Measurements from ENCODE around the gene PGAP6.

PGAP6 gene

GRCh38 chr16:396605-397004, 14.8 kb upstream of the PGAP6 start:
- peaks cover 6% of the 10 kb centered on the region; the same call in 1 of the 2 replicates for H3K9me3 ChIP-seq (ENCODE audit: control insufficient read depth, insufficient read depth, low read length)
- no peaks in the 10 kb centered on the region for H4K20me1 ChIP-seq (ENCODE audit: control insufficient read depth, insufficient read depth, low read depth, low read length)
- no peaks in the 10 kb centered on the region for H3K9me2 ChIP-seq (replicated peaks; ENCODE audit: control insufficient read depth, low read length)
- H3K36me3 ChIP-seq (ENCODE audit: control insufficient read depth, low read length): peaks cover 41% of the 10 kb centered on the region
- H3F3A ChIP-seq (ENCODE audit: control insufficient read depth, insufficient read depth): peaks cover 38% of the 10 kb centered on the region
- peak overlapping the region; percentile 72 for H3K4me2 ChIP-seq (ENCODE audit: low read length)
- H3K4me3 ChIP-seq (ENCODE audit: low read length): peak overlapping the region; percentile 83
- H3K27me3 ChIP-seq (ENCODE audit: control insufficient read depth, low read length): no peaks in the 10 kb centered on the region
- peaks cover 47% of the 10 kb centered on the region for H3K79me2 ChIP-seq (ENCODE audit: control insufficient read depth, low read length)
- TF ChIP-seq EZH2phosphoT487 (IDR thresholded peaks at IDR 0.05; ENCODE audit: borderline replicate concordance, low read length): no peak
- TF ChIP-seq, protein P1, sequence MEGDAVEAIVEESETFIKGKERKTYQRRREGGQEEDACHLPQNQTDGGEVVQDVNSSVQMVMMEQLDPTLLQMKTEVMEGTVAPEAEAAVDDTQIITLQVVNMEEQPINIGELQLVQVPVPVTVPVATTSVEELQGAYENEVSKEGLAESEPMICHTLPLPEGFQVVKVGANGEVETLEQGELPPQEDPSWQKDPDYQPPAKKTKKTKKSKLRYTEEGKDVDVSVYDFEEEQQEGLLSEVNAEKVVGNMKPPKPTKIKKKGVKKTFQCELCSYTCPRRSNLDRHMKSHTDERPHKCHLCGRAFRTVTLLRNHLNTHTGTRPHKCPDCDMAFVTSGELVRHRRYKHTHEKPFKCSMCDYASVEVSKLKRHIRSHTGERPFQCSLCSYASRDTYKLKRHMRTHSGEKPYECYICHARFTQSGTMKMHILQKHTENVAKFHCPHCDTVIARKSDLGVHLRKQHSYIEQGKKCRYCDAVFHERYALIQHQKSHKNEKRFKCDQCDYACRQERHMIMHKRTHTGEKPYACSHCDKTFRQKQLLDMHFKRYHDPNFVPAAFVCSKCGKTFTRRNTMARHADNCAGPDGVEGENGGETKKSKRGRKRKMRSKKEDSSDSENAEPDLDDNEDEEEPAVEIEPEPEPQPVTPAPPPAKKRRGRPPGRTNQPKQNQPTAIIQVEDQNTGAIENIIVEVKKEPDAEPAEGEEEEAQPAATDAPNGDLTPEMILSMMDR (IDR thresholded peaks at IDR 0.05; ENCODE audit: low read depth, low read length, poor library complexity, severe bottlenecking): no peak
- H3K27ac ChIP-seq (ENCODE audit: low read depth, low read length): peak overlapping the region; percentile 78
- H3K4me1 ChIP-seq (ENCODE audit: control insufficient read depth, low read length): peaks cover 50% of the 10 kb centered on the region

DNA sequence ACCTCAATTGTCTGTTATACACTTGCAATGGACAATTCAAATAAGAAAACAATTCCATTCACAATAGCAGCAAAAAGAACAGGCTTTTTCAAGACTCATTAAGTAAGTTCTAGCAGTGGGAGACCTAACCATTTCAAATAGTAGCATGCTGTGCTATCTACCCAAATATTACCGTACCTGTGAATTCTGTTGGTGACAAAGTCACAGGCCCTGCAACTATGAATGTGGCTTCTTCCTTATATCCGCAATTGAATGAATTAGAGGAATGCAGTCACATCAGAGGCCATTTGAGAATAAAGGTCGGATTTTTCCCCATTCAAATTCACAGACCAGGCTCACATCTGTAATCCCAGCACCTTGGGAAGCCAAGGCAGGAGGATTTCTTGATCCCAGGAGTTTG, 14.4 kb upstream of the PGAP6 start:
- Histone ChIP-seq H3K4me1 (ENCODE audit: control insufficient read depth, low read length) (peaks cover 50% of the 10 kb centered on the region), H3K79me2 (ENCODE audit: control insufficient read depth, low read length) (peaks cover 44% of the 10 kb centered on the region), H4K20me1 (ENCODE audit: control insufficient read depth, insufficient read depth, low read depth, low read length) (no peaks in the 10 kb centered on the region), H3K4me2 (ENCODE audit: low read length) (peak overlapping the region; percentile 72), H3F3A (ENCODE audit: control insufficient read depth, insufficient read depth) (peaks cover 38% of the 10 kb centered on the region), H3K4me3 (ENCODE audit: low read length) (peak overlapping the region; percentile 83), H3K27ac (ENCODE audit: low read depth, low read length) (peak overlapping the region; percentile 78), H3K27me3 (ENCODE audit: control insufficient read depth, low read length) (no peaks in the 10 kb centered on the region), H3K9me2 (replicated peaks; ENCODE audit: control insufficient read depth, low read length) (no peaks in the 10 kb centered on the region), H3K9me3 (ENCODE audit: control insufficient read depth, insufficient read depth, low read length) (peaks cover 6% of the 10 kb centered on the region; the same call in 1 of the 2 replicates), H3K36me3 (ENCODE audit: control insufficient read depth, low read length) (peaks cover 39% of the 10 kb centered on the region)
- no peak for TF ChIP-seq EZH2phosphoT487 (IDR thresholded peaks at IDR 0.05; ENCODE audit: borderline replicate concordance, low read length)
- TF ChIP-seq, protein P1 (IDR thresholded peaks at IDR 0.05; ENCODE audit: low read depth, low read length, poor library complexity, severe bottlenecking): no peak

- peaks cover 7% of the 10 kb centered on the region for H3K36me3 ChIP-seq (ENCODE audit: control insufficient read depth, low read length)
- H3K27ac ChIP-seq (ENCODE audit: low read depth, low read length): no peak overlapping the region
- H3K4me2 ChIP-seq (ENCODE audit: low read length): no peak overlapping the region
- no peak overlapping the region for H3K4me3 ChIP-seq (ENCODE audit: low read length)
- H3K79me2 ChIP-seq (ENCODE audit: control insufficient read depth, low read length): peaks cover 21% of the 10 kb centered on the region
- no peaks in the 10 kb centered on the region for H4K20me1 ChIP-seq (ENCODE audit: control insufficient read depth, insufficient read depth, low read depth, low read length)
- no peaks in the 10 kb centered on the region for H3K9me2 ChIP-seq (replicated peaks; ENCODE audit: control insufficient read depth, low read length)
- H3K27me3 ChIP-seq (ENCODE audit: control insufficient read depth, low read length): no peaks in the 10 kb centered on the region
- peaks cover 13% of the 10 kb centered on the region for H3F3A ChIP-seq (ENCODE audit: control insufficient read depth, insufficient read depth)
- TF ChIP-seq EZH2phosphoT487 (IDR thresholded peaks at IDR 0.05; ENCODE audit: borderline replicate concordance, low read length): no peak
- TF ChIP-seq, protein P1 (IDR thresholded peaks at IDR 0.05; ENCODE audit: low read depth, low read length, poor library complexity, severe bottlenecking): no peak
- peaks cover 19% of the 10 kb centered on the region for H3K4me1 ChIP-seq (ENCODE audit: control insufficient read depth, low read length)
- H3K9me3 ChIP-seq (ENCODE audit: control insufficient read depth, insufficient read depth, low read length): peaks cover 6% of the 10 kb centered on the region; the same call in 1 of the 2 replicates
Observed at GRCh38 chr16:392450-393030, 10.8 kb upstream of the PGAP6 start.
